Uterus (tissue), 2 donors: ENCODE data around the gene CRLF1.

Source experiments
- CTCF ChIP-seq, 4 experiments: fragments of 200-600 bp in 2 of 4; fragments of 450-650 bp in 2 of 4; sonication (generic) in 2 of 4; IDR thresholded peaks; one replicate each; pipeline ENCODE4 v1.5.1; 2016 to 2019; ENCODE audit warnings: antibody characterized with exemption in 4 of 4, mild to moderate bottlenecking in 2 of 4, moderate library complexity in 1 of 4
- POLR2A ChIP-seq, 2 donors: fragments of 450-650 bp; IDR thresholded peaks; one replicate each; pipeline ENCODE4 v1.6.1; 2016; ENCODE audit warnings: antibody characterized with exemption in 2 of 2, mild to moderate bottlenecking in 1 of 2, moderate library complexity in 1 of 2

- no peak for TF ChIP-seq CTCF (IDR thresholded peaks at IDR 0.05)
- no peak for TF ChIP-seq POLR2A (IDR thresholded peaks at IDR 0.05)
These were observed 47.9 kb upstream of the CRLF1 start for GRCh38 chr19:18654469-18654868.
